ENCODE measurements around the gene KCNMB1. TPM values are rescaled to one million over a fixed set of nuclear protein-coding genes. Genes with fewer than 3 reads are reported as not detected.

Gene KCNMB1
- total and polyA plus RNA-seq, 2 donors from 2014 or later: 2.1 to 4.5 TPM

- H3K4me1 ChIP-seq (ENCODE audit: control insufficient read depth in 2 of 3, insufficient read depth in 2 of 3, low read depth in 1 of 3, low read length in 3 of 3): no peaks in the 10 kb centered on the region
- H3K9me3 ChIP-seq (ENCODE audit: control insufficient read depth in 2 of 3, insufficient read depth in 1 of 3, low read length in 3 of 3): no peaks in the 10 kb centered on the region
- no peak overlapping the region for H3K9ac ChIP-seq (ENCODE audit: low read length in 3 of 3)
- no peak overlapping the region for H3K27ac ChIP-seq (ENCODE audit: low read depth in 2 of 2, low read length in 2 of 2)
- H3K27me3 ChIP-seq (ENCODE audit: control insufficient read depth, insufficient read depth, low read length): no peaks in the 10 kb centered on the region
- intact Hi-C loops (cut with DNase I): no loop called here
- no peaks in the 10 kb centered on the region for H3K36me3 ChIP-seq (ENCODE audit: control insufficient read depth in 2 of 3, insufficient read depth in 3 of 3, low read length in 3 of 3)
- DNase-seq (no peak), FAIRE-seq (no peak)
- H3K4me3 ChIP-seq (ENCODE audit: low read length in 3 of 3): no peak overlapping the region
- no peak for TF ChIP-seq CTCF (IDR thresholded peaks at IDR 0.05; ENCODE audit: borderline replicate concordance, extremely low read depth, insufficient read depth)
Measured at GRCh38 chr5:170337045-170337733, 52.0 kb downstream of the KCNMB1 start.

- Histone ChIP-seq H3K4me1 (ENCODE audit: control insufficient read depth in 2 of 3, insufficient read depth in 2 of 3, low read depth in 1 of 3, low read length in 3 of 3) (peaks cover 0 to 3% (median 2%) of the 10 kb centered on the region in 3 donors), H3K27ac (ENCODE audit: low read depth in 2 of 2, low read length in 2 of 2) (no peak overlapping the region), H3K4me3 (ENCODE audit: low read length in 3 of 3) (no peak overlapping the region), H3K9me3 (ENCODE audit: control insufficient read depth in 2 of 3, insufficient read depth in 1 of 3, low read length in 3 of 3) (no peaks in the 10 kb centered on the region), H3K36me3 (ENCODE audit: control insufficient read depth in 2 of 3, insufficient read depth in 3 of 3, low read length in 3 of 3) (no peaks in the 10 kb centered on the region), H3K9ac (ENCODE audit: low read length in 3 of 3) (no peak overlapping the region), H3K27me3 (ENCODE audit: control insufficient read depth, insufficient read depth, low read length) (no peaks in the 10 kb centered on the region)
- FAIRE-seq (no peak), DNase-seq (no peak)
- no peak for TF ChIP-seq CTCF (IDR thresholded peaks at IDR 0.05; ENCODE audit: borderline replicate concordance, extremely low read depth, insufficient read depth)
- intact Hi-C loops (cut with DNase I): no loop called here
Measured at GRCh38 chr5:170336065-170336464, 53.1 kb downstream of the KCNMB1 start.

- no peaks in the 10 kb centered on the region for H3K27me3 ChIP-seq (ENCODE audit: control insufficient read depth, insufficient read depth, low read length)
- intact Hi-C loops (cut with DNase I): no loop called here
- no peak for TF ChIP-seq CTCF (IDR thresholded peaks at IDR 0.05; ENCODE audit: borderline replicate concordance, extremely low read depth, insufficient read depth)
- no peak for DNase-seq
- H3K27ac ChIP-seq (ENCODE audit: low read depth in 2 of 2, low read length in 2 of 2): no peak overlapping the region
- no peak overlapping the region for H3K9ac ChIP-seq (ENCODE audit: low read length in 3 of 3)
- H3K4me1 ChIP-seq (ENCODE audit: control insufficient read depth in 2 of 3, insufficient read depth in 2 of 3, low read depth in 1 of 3, low read length in 3 of 3): peaks cover 0 to 4% (median 3%) of the 10 kb centered on the region in 3 donors
- H3K9me3 ChIP-seq (ENCODE audit: control insufficient read depth in 2 of 3, insufficient read depth in 1 of 3, low read length in 3 of 3): no peaks in the 10 kb centered on the region
- H3K4me3 ChIP-seq (ENCODE audit: low read length in 3 of 3): no peak overlapping the region
- no peak for FAIRE-seq
- no peaks in the 10 kb centered on the region for H3K36me3 ChIP-seq (ENCODE audit: control insufficient read depth in 2 of 3, insufficient read depth in 3 of 3, low read length in 3 of 3)
Measured at GRCh38 chr5:170334626-170335025, 54.5 kb downstream of the KCNMB1 start.

Data from kidney (tissue), 14 donors.